ENCODE results near the gene TUG1.

Gene TUG1

GRCh38 chr22:30968924-30969531 is at the start of gene TUG1:
TSS of gene TUG1 (plus strand) at chr22:30969265.
- peak; percentile 89 for DNase-seq (ENCODE audit: low read depth)

DNA sequence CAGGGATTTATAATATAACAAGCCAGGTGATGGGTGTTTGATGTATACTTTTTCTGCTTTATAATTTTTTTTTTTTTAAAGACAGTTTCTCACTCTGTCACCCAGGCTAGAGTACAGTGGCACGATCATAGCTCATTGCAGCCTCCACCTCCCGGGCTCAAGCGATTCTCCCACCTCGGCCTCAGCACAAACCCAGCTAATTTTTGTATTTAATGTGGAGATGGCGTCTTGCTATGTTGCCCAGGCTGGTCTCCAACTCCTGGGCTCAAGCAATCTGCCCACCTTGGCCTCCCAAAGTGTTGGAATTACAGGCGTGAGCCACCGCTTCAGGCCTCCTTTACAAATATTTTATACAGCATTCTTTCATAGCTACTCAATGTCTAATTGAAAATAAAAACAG is 49.1 kb upstream of the TUG1 start:
- no peak for DNase-seq (ENCODE audit: low read depth)

DNA sequence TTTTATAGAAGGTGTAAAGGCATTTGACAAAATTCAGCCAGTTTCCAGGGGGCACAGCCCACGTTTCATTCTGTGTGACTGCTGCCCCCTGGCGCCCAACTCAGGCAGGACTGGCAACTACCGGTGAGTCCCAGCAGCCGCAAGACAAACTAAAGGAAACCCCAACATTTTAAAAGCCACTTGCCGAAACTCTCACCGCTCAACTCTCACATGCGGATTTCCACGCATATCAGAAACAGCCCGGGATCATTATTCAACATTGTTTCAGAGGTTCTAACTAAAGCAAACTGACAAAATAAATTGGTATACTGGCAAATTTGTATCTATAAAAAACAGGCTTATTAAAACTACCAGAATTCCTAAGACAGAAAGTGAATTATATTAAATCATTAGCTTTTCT is 48.7 kb upstream of the TUG1 start:
- DNase-seq (ENCODE audit: low read depth): peak; percentile 70

DNA sequence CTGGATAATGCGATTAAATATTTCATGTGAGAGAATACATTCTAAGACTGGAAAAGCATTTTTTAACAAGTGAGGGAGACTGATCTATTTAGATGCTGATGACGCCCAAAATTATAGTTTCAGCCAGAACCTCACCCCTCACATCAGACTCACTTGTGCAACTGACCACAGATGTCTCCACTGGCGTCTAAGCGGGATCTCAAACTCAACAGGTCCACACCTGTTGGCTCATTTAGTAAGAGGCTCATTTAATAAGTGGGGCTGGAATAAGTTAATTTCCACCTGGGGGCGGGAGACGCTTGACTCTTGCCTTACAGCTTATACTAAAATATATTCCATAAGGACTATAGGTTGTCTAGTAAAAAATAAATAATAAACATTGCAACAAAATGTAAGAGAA is 48.0 kb upstream of the TUG1 start:
- DNase-seq (ENCODE audit: low read depth): no peak

DNA sequence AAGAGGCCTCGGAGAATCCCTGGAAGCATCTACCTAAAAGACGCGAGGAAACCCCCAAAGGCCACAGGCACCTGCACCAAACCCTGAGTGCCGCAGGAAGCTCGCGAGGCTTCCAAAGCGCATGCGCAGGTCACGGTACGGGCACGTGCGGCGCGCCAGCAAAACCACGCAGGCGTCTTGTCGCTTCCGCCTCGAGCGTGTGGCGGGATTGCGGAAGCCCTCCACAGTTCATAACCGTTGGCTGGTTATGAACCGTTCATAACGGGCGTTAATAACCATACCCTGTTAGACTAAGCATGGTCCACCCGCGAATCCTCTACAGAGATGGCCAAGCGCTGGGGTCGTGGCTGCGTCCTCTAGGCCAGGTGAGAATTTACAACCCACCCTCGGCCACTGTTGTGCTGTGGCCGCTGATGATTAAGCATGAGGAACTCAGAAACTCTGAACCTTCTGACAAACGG is 46.9 kb upstream of the TUG1 start:
- DNase-seq (ENCODE audit: low read depth): peak; percentile 62

DNA sequence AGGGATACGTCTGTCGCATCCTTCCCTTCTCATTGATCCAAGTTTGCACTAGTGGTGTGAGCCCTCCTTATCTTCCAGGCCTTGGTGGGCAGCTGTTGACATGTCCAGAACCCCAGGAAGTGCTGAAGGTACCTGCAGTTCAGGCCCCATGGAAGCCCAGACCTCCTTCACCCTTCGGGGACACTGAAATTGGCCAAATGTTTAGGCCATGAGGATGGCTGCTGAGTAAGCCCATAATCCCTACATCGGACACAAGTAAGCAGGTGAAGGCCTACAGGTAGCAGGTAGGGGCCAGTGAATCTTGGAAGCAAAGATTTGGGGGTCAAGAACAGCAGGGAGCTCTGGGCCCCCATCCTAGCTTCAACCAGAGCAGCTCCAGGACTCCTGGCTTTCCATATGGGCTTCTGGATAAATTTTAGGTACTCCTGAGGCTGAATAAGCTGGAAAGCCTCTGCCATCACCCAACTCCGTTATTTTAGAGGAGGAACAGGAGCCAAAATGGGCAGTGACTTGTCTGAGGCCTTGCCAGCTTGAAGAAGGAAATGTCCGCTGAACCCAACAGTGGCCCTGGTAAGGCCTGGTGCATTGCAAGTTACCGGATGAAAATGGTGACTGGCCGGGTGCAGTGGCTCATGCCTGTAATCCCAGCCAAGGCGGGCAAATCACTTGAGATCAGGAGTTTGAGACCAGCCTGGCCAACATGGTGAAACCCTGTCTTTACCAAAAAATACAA is 45.7 kb upstream of the TUG1 start:
- no peak for DNase-seq (ENCODE audit: low read depth)

GRCh38 chr22:30925667-30926066 is 43.4 kb upstream of the TUG1 start:
- DNase-seq (ENCODE audit: low read depth): no peak

DNA sequence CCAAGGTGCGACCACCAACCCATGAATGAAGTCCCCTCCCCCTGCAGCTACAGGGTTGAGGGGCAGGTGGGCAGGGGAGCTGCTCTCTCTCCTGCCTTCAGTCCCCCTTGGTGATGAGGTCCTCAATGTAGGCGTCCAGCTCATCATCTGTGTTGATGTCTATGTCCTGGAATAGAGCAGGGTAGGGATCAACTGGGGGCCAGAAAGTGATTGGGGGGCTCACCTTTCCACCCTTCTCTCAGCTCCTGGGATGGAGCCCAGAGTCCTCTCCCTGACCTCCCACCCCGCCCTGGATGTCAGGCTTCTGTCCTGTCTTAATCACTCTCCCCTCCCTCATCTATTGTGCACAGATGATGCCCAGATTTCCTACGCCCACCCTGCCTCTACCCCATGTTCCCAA is 42.4 kb upstream of the TUG1 start:
- DNase-seq (ENCODE audit: low read depth): no peak

DNA sequence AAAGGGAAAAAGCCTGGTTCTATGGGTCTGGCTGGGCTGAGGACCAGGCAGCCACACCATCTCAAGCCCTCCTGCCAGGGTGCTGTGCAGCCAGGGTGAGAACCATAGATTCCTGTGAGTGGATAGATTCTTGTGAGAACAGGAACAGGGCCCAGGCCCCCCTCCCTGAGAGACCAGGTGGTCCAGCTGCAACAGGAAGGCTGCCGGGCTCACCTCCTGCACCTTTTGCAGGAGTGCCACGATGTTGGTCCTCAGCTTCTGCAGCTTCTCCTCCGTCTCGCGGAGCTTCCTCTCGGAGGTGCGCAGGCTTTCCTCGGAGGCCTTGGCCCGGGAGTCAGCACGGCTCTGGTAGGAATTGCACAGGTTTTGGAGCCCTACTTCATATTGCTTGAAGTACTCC is 41.3 kb upstream of the TUG1 start:
- no peak for DNase-seq (ENCODE audit: low read depth)

- no peak for DNase-seq (ENCODE audit: low read depth)
These were observed 40.7 kb upstream of the TUG1 start for GRCh38 chr22:30928401-30928800.

DNA sequence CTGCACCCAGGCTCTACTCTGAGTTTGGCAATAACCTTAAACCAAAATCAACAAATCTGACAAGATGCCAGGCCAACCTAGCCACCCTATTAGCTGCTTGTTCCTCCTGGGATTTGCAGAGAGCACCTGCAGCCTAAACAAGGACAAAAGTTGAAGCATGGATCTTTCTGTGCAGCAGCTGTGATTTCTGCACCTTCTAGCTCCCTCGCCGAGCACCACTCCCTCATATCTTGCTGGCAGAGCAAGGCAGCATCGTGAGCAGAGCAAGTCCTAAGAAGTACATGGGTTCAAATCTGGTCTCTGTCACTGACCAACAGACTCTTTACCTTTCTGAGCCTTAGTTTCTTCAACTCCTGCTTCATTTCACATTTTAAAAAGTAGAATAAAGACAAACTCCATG is 38.8 kb upstream of the TUG1 start:
- DNase-seq (ENCODE audit: low read depth): no peak

DNA sequence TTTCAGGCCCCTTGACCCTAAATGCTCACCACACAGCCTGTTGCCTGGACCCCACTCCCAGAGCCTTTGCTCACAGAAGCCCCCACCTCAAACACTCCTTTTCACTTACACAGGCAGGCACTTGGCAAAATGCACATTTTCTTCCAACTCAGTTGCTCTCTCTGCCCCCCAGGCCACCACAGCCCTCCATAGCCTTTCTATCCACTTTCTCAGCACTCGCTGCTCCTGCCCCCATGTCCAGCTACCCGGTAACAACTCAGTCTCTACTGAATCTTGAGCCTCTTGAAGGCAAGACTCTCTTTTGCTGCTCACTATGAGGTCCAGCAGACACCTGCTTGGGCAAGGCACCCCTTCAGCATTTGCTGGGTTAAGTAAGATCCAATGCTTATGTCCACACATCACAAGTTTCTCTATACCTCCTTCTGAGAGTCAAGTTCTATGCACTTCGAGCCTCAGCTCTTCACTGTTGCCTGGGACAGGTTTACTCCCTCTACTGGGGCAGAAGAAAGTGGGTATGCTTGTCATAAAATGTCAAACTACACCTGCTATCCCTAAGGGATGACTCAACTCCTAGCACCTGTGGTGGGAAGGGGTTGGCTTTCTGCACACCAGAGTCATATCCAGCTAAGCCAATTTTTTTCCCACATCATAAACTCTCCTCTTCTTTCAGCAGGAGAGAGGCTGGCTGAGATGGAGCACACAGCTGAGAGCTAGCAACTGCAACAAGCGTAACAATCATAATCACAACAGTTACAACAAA is 37.3 kb upstream of the TUG1 start:
- DNase-seq (ENCODE audit: low read depth): no peak

DNA sequence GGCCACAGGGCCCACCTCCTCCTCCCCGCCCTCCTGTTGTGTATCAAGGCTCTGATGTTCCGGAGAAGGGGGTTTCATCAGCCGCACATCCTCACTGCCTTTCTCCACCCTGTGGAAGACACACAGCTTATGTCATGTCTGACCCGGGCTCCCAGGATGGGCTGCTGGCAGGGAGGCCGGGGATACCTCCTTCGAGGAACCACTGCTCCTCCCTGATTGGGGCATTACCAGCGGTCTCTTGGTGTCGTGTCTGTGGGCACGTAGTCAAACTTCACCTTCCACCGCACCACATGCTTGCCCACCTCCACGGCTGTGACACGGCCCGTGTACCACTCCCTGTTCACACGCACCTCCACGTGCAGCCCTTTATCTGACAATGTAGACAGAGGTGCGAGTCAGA is 36.4 kb upstream of the TUG1 start:
- no peak for DNase-seq (ENCODE audit: low read depth)

GRCh38 chr22:30933457-30933856 is 35.6 kb upstream of the TUG1 start:
- DNase-seq (ENCODE audit: low read depth): no peak

GRCh38 chr22:30934053-30934452 is 35.0 kb upstream of the TUG1 start:
- DNase-seq (ENCODE audit: low read depth): no peak

DNA sequence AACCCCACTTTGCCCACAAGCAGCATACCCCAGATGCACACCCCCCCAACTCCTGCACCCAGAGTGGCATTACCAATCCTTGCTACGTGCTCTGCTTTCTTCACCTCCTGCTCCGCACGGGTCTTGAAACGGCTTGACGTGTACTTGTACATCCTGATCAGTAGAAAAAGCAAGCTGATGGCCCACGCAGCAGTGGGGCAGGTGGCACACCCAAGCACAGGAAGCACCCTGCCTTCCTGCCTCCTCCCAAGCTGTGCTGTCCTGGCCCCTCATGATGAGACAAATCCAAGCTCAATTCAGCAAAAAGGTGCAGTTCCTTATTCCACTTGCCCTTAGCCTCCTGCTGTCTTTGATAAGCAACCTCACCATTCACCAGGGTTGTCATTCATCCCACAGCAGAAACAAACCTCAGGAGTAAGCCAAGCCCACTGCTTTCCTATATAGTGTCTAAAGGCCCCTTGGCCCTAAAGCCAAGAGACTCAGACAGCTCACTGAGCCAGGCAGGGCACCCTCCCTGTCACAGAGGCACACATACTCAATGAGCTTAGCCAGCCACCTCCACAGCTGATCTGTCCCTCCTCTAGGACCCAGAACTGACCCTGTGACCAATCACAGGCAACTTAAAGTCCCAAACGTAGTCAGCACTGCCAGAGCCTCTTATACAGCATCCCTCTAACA is 28.2 kb upstream of the TUG1 start:
- DNase-seq (ENCODE audit: low read depth): no peak

- no peak for DNase-seq (ENCODE audit: low read depth)
These were observed 27.7 kb upstream of the TUG1 start for GRCh38 chr22:30941363-30941740.

DNA sequence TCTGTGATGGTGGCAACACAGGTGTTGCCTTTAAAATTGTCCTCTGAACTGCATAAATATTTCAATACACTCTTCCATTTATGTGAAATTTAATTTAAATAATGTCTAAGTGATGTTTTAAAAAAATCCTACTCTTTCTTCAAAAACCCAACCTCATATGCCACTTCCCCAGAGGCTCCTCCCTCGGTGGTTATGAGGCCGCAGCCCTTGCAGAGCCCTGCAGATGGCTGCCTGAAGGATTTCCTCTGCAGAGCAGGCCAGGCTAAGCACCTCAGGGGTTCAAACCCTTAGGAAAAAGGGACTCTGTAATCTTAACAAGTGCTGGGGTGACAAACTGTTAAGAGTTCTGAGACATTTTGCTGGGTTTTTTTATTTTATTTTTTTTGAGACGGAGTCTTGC is 25.7 kb upstream of the TUG1 start:
- DNase-seq (ENCODE audit: low read depth): no peak

GRCh38 chr22:30944986-30945385 is 24.1 kb upstream of the TUG1 start:
- no peak for DNase-seq (ENCODE audit: low read depth)

- DNase-seq (ENCODE audit: low read depth): no peak
These were observed 23.4 kb upstream of the TUG1 start for GRCh38 chr22:30945653-30946052.

DNA sequence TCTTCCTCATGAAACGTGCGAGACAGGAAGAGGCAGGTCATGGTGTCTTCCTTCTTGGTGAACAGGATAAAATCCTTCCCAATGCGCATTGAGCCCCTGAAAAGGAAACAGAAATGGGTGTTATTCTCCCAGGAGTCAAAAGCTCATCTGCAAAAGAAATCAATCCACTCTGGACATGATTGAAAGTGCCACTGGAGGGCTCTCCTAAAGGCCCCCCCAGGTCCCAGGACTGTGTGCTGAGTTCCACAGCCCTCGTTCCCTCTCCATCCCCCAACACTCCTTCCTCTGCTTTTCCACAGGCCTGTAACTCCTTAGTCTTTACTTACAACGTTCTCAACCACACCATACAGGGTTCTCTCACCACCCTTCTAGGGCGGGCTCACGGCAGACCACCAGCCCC is 22.7 kb upstream of the TUG1 start:
- DNase-seq (ENCODE audit: low read depth): no peak

DNA sequence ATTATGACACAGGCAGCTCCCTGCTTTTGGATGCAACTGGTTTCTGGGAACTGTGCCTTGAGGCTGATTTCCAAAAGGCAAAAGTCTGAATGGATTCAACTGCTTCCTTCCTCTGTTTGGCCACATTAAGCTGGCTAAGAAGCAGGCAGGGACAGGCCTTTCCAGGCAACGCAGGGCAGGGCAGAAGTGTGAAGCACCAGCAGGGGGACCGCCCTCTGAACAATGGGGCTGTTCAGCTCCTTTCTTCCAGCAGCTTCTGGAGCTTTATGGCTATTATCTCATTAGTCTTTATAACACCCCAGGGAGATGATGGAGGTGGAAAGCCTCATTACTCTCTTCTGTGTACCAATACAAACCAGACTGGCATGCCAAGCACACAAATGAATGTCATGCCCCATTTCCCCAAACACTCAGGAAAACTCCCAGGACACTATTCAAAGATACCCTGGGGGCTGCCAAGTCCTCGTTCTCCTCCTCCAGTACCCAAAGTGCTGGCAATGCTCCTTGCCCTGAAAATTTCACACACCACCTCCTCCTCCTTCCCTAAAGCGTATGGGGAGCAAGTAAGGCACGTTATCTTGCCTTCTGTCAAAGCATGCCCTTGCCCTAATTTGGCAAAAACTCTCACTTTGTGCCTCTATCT is 21.8 kb upstream of the TUG1 start:
- no peak for DNase-seq (ENCODE audit: low read depth)

All from stimulated activated CD8-positive, alpha-beta memory T cell treated with anti-CD3 and anti-CD28 coated beads, Interleukin-15, amount 100 ng/mL, for 24 hours (primary cell).